Lower leg skin (tissue), 4 donors: ENCODE measurements around the gene ZNF394. TPM values are rescaled to one million over a fixed set of nuclear protein-coding genes. Genes with fewer than 3 reads are reported as not detected.

ENCODE experiments used
- DNase-seq, 2 donors: peaks; one replicate each; pipeline ENCODE4 v3.0.0-alpha.2; 2019; ENCODE audit warnings: low spot score in 2 of 2
- H3K4me3 ChIP-seq: fragments of 200-600 bp; sonication (generic); 2 replicates; pipeline ENCODE4 v1.5.1; 2017; ENCODE audit warnings: mild to moderate bottlenecking, low read depth; ENCODE audit not compliant: poor library complexity, severe bottlenecking
- POLR2A ChIP-seq, 2 donors: fragments of 450-650 bp; IDR thresholded peaks; one replicate each; pipeline ENCODE4 v1.6.1; 2016 to 2017; ENCODE audit warnings: antibody characterized with exemption in 2 of 2, mild to moderate bottlenecking in 1 of 2, moderate library complexity in 1 of 2
- WGBS, 2 donors: methylation state at CpG; one replicate each; pipeline ENCODE4 v1.1.5; 2018; 5-methylcytosine and 5-hydroxymethylcytosine counted together
- intact Hi-C: fragments of 100-400 bp; cut with DNase I; formaldehyde crosslinking; loops from one replicate; pipeline ENCODE4 v1.15.0; 2023; ENCODE audit warnings: low total_unique reads
- total RNA-seq, 4 donors: library from RNA; depleted of rRNA; stranded (reverse); fragments of >200 nt; gene quantifications; one replicate each; pipeline ENCODE4 v1.1.0, GENCODE V29; 2016
- TF ChIP-seq, protein P1 (sequence below), 3 donors: fragments of 450-650 bp; IDR thresholded peaks; one replicate each; pipeline ENCODE4 v1.5.1; 2016; ENCODE audit warnings: antibody characterized with exemption in 3 of 3, mild to moderate bottlenecking in 3 of 3, moderate library complexity in 2 of 3

ZNF394 gene
- total RNA-seq, 4 donors from 2014 or later: 26.2 to 55.0 (median 40.5) TPM

DNA sequence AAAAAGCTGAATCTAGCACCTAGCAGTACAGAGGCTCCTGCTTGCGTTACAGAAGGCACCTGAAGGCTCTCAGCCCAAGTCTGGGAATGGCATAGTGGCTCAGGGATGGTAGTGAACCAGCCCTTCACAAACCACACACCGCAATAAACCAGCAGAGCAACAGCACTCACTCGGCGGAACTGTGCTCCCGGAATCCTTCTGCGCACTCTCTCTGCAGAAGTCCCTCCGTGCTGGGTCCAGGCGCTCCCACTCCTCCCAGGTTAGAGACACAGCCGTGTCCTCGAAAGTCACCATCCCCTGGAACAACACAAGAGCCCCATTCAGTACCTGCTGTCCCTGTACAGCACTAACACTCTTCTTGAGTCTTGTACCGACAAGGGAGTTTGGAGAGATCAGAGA, 1.5 kb downstream of the ZNF394 start:
- DNase-seq: no peak
- intact Hi-C loops: no loop called here
- WGBS, 2 donors: 65 to 71% methylated on average over 11 of the region's 11 CpGs
- peak overlapping the region; percentile 98 for H3K4me3 ChIP-seq
- TF ChIP-seq, protein P1, sequence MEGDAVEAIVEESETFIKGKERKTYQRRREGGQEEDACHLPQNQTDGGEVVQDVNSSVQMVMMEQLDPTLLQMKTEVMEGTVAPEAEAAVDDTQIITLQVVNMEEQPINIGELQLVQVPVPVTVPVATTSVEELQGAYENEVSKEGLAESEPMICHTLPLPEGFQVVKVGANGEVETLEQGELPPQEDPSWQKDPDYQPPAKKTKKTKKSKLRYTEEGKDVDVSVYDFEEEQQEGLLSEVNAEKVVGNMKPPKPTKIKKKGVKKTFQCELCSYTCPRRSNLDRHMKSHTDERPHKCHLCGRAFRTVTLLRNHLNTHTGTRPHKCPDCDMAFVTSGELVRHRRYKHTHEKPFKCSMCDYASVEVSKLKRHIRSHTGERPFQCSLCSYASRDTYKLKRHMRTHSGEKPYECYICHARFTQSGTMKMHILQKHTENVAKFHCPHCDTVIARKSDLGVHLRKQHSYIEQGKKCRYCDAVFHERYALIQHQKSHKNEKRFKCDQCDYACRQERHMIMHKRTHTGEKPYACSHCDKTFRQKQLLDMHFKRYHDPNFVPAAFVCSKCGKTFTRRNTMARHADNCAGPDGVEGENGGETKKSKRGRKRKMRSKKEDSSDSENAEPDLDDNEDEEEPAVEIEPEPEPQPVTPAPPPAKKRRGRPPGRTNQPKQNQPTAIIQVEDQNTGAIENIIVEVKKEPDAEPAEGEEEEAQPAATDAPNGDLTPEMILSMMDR (IDR thresholded peaks at IDR 0.05): no peak
- no peak for TF ChIP-seq POLR2A (IDR thresholded peaks at IDR 0.05)

DNA sequence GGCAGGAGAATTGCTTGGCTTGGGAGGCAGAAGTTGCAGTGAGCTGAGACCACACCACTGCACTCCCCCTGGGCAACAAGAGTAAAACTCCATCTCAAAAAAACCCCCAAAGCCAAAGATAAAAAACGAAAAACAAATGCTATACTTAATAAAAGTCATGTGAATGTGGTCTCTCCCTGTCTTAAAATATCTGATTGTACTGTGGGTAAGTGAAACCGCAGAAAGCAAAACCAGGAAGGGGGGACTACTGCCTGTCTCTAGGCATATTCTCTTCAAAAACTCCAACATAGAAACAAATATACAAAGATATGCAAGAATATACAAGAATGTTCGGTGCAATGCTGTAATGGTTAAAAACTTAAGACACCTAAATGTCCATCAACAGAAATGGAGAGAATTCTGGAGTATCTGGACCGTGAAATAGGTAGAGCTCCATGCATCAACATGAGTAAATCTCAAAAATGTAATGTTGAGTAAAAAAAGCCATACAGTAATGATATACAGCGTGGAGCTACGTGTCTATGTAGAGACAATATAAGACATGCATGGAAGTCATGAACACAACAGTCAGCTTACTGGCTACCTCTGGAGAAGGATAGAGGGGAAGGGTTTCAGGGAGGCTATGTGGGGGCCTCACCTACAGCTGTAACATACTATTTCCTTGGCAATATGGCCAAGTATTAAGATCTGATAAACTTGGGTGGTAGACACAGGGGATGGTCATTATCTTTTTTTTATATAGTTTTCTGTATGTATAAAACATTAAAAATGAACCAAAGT, 2.1 kb downstream of the ZNF394 start:
- intact Hi-C loops: no loop called here
- DNase-seq: no peak
- TF ChIP-seq, protein P1 (IDR thresholded peaks at IDR 0.05): no peak
- TF ChIP-seq POLR2A (IDR thresholded peaks at IDR 0.05): no peak
- 68 to 81% methylated on average over 6 of the region's 6 CpGs for WGBS, 2 donors
- no peak overlapping the region for H3K4me3 ChIP-seq

DNA sequence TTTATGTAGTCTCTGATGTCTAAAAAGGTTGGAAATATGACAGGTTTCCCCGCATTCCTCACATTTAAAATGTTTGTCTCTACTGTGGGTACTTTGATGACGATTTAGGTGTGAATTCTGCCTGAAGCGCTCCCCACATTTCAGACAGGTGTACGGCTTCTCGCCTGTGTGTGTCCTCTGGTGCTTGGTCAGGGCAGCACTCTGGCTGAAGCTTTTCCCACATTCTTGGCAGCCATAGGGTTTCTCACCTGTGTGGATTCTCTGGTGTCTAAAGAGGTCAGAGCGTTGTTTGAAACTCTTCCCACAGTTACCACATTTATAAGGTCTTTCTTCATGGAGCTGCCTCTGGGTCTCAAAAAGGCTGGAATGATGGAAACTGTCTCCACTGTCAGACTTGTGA, 6.3 kb downstream of the ZNF394 start:
- intact Hi-C loops: no loop called here
- TF ChIP-seq, protein P1 (IDR thresholded peaks at IDR 0.05): no peak
- TF ChIP-seq POLR2A (IDR thresholded peaks at IDR 0.05): no peak
- 96 to 98% methylated on average over 6 of the region's 6 CpGs for WGBS, 2 donors

DNA sequence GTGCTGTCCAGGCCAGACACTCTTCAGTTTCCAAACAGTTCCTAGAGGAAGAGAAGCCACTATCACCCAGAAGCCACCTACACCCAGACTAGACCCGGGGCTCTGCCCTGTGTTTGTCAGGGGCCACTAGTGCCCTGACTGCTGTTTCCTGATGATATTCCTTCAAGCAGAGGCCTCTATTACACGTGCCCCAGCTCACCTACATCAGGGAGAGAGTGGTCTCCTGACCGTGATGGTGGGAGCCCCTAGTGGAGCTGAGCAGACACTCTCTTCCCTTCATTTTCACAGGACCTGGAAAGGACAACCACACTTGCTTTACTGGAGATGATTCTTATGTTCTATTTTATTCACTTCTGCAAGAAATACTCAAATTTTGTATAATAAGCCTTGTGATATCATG, 9.2 kb downstream of the ZNF394 start:
- no peak for DNase-seq
- 67 to 74% methylated on average over 3 of the region's 3 CpGs for WGBS, 2 donors
- intact Hi-C loops: no loop called here
- TF ChIP-seq, protein P1 (IDR thresholded peaks at IDR 0.05): no peak
- TF ChIP-seq POLR2A (IDR thresholded peaks at IDR 0.05): no peak
- H3K4me3 ChIP-seq: no peak overlapping the region

More for the DNA sequence above, 6.3 kb downstream of the ZNF394 start:
- no peak for DNase-seq
- no peak overlapping the region for H3K4me3 ChIP-seq

DNA sequence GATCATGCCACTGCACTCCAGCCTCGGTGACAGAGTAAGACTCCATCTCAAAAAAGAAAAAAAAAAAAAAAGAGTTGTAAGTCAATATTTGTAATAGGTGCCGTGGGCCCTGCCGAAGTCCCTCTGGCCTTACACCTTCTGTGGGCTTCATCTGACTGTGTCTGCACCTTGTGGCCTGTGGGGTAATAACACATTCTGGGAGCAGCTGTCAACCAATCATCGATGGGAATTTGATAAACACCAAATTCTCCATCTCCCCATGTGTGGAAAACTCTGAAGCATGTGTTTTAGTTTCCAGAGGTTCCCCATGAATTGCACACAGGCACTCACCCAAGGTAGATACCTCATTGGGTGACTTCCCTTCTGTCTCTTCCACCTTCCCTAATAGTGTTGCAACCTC, 10.8 kb downstream of the ZNF394 start:
- WGBS, 2 donors: 91 to 97% methylated on average over 4 of the region's 4 CpGs
- TF ChIP-seq POLR2A (IDR thresholded peaks at IDR 0.05): no peak
- TF ChIP-seq, protein P1 (IDR thresholded peaks at IDR 0.05): no peak
- DNase-seq: no peak
- H3K4me3 ChIP-seq: no peak overlapping the region
- intact Hi-C loops: no loop called here

DNA sequence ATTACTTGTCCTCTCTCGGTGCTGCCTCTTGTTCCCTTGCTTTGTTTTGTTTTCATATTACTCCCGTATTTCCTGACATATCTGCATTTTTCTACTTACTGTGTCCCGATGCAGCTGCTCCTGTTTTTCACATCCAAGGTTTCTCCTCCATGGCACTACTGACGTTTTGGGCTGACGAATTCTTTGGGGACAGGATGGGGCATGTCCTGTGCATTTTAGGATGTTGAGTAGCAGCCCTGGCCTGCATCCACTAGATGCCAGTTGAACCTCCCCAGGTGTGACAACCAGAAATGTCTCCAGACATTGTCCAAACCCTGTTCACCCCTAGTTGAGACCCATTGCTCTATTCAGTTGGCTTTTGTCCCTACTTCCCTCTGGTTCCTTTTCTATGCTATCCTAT, 15.0 kb downstream of the ZNF394 start:
- WGBS, 2 donors: 46 to 58% methylated on average over 5 of the region's 5 CpGs
- TF ChIP-seq POLR2A (IDR thresholded peaks at IDR 0.05): no peak
- TF ChIP-seq, protein P1 (IDR thresholded peaks at IDR 0.05): no peak
- intact Hi-C loops: no loop called here
- H3K4me3 ChIP-seq: no peak overlapping the region
- DNase-seq: no peak
